HL-60 (cell line): Measurements from ENCODE around the gene FKBP9.
"Not testable (repeated sequence)": the region's sequence is repeated elsewhere in the genome, so short reads cannot be mapped to it uniquely, and the experiment has no call there.

ENCODE experiments used
- CTCF ChIP-seq: IDR thresholded peaks from one replicate; pipeline ENCODE4 v1.5.1; 2011; ENCODE audit warnings: low read length, control low read depth, inconsistent platforms; ENCODE audit not compliant: insufficient read depth
- GABPA ChIP-seq: IDR thresholded peaks from 2 replicates; pipeline ENCODE4 v1.6.1; 2012; ENCODE audit warnings: low read depth
- REST ChIP-seq: IDR thresholded peaks from 2 replicates; pipeline ENCODE4 v1.6.1; 2012; ENCODE audit warnings: low read depth; ENCODE audit not compliant: insufficient replicate concordance

- TF ChIP-seq REST, CTCF, GABPA: not testable (repeated sequence)
Measured at GRCh38 chr7:32992750-32993149, 35.5 kb downstream of the FKBP9 start.
